PFSK-1 (cell line): ENCODE data around the gene UCK1.

Source experiments
- POLR2AphosphoS5 ChIP-seq: IDR thresholded peaks from 2 replicates; pipeline ENCODE4 v1.6.1; 2012; ENCODE audit warnings: low read depth, mild to moderate bottlenecking, control low read depth, low read length, moderate library complexity
- TAF1 ChIP-seq: IDR thresholded peaks from 2 replicates; pipeline ENCODE4 v1.6.1; 2012; ENCODE audit warnings: low read length, control low read depth, borderline replicate concordance; ENCODE audit not compliant: insufficient read depth
- TF ChIP-seq, protein P1 (sequence below), 2 experiments: IDR thresholded peaks; 2 replicates each; pipeline versions ENCODE4 v1.6.1 to v1.8.0; 2011 to 2012; ENCODE audit warnings: low read depth in 2 of 2, low read length in 2 of 2, control low read depth in 1 of 2, inconsistent platforms in 1 of 2, mild to moderate bottlenecking in 1 of 2, moderate library complexity in 1 of 2; ENCODE audit not compliant: insufficient read depth in 1 of 2

DNA sequence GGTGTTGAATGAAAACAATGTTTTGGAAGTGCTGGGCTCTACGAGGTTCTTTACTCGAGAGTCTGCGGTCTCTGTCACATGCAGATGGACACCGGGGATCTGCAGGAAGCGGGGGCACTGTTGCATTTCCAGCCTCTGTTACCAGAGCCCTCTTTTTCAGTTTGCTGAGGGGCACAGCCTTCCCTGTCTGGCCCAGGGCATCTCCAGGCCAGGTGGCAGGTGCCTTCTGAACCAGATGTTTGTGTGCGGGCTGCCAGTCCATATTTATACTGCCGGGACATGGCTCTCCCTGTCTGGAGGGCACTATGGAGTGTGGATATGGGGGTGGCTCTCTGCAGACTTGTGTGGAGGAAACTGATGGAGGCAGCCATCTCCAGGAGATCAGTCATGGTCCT lies 47.0 kb downstream of the UCK1 start:
- TF ChIP-seq POLR2AphosphoS5 (no peak), TAF1 (no peak)
- TF ChIP-seq, protein P1, sequence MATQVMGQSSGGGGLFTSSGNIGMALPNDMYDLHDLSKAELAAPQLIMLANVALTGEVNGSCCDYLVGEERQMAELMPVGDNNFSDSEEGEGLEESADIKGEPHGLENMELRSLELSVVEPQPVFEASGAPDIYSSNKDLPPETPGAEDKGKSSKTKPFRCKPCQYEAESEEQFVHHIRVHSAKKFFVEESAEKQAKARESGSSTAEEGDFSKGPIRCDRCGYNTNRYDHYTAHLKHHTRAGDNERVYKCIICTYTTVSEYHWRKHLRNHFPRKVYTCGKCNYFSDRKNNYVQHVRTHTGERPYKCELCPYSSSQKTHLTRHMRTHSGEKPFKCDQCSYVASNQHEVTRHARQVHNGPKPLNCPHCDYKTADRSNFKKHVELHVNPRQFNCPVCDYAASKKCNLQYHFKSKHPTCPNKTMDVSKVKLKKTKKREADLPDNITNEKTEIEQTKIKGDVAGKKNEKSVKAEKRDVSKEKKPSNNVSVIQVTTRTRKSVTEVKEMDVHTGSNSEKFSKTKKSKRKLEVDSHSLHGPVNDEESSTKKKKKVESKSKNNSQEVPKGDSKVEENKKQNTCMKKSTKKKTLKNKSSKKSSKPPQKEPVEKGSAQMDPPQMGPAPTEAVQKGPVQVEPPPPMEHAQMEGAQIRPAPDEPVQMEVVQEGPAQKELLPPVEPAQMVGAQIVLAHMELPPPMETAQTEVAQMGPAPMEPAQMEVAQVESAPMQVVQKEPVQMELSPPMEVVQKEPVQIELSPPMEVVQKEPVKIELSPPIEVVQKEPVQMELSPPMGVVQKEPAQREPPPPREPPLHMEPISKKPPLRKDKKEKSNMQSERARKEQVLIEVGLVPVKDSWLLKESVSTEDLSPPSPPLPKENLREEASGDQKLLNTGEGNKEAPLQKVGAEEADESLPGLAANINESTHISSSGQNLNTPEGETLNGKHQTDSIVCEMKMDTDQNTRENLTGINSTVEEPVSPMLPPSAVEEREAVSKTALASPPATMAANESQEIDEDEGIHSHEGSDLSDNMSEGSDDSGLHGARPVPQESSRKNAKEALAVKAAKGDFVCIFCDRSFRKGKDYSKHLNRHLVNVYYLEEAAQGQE (IDR thresholded peaks at IDR 0.05; ENCODE audit: insufficient read depth in 1 of 2, low read depth in 2 of 2, low read length in 2 of 2) = no peak
